CD4-positive, CD25-positive, alpha-beta regulatory T cell (primary cell): ENCODE results near the gene SPATA20. TPM values are rescaled to one million over a fixed set of nuclear protein-coding genes. Genes with fewer than 3 reads are reported as not detected.
A peak's percentile ranks its signal among the peaks of the same experiment; 100 is the strongest.

Source experiments
- ATAC-seq, 2 donors: fragments of 150-1000 bp; cut with Tn5 transposase; one replicate each; pipeline ENCODE4 v1.10.0; 2021; ENCODE audit warnings: low read depth in 2 of 2, moderate number of reproducible peaks in 2 of 2, moderate library complexity in 1 of 2
- DNase-seq, 3 donors: peaks; one replicate each; pipeline versions ENCODE4 v3.0.0 to v3.0.0-alpha.2; 2012 to 2022; ENCODE audit warnings: mixed read lengths in 1 of 3
- H3K27ac ChIP-seq: one replicate; pipeline ENCODE4 v1.7.0; 2013; ENCODE audit warnings: mild to moderate bottlenecking, low read length; ENCODE audit not compliant: insufficient read depth, poor library complexity, severe bottlenecking
- H3K27me3 ChIP-seq: one replicate; pipeline ENCODE4 v1.7.0; 2013; ENCODE audit warnings: low read length; ENCODE audit not compliant: control insufficient read depth, insufficient read depth
- H3K36me3 ChIP-seq: one replicate; pipeline ENCODE4 v1.7.0; 2013; ENCODE audit warnings: mild to moderate bottlenecking, low read length, moderate library complexity; ENCODE audit not compliant: control insufficient read depth, insufficient read depth
- H3K4me1 ChIP-seq: 2 replicates; pipeline ENCODE4 v1.7.0; 2013; ENCODE audit warnings: mild to moderate bottlenecking, low read length; ENCODE audit not compliant: insufficient read depth, control insufficient read depth, poor library complexity, severe bottlenecking
- H3K4me3 ChIP-seq: one replicate; pipeline ENCODE4 v1.7.0; 2013; ENCODE audit warnings: low read depth, mild to moderate bottlenecking, low read length, moderate library complexity
- H3K9me3 ChIP-seq, 2 experiments: 1 replicate in 1 of 2; 2 replicates in 1 of 2; pipeline ENCODE4 v1.7.0; 2013; ENCODE audit warnings: low read length in 2 of 2, mild to moderate bottlenecking in 1 of 2, moderate library complexity in 1 of 2; ENCODE audit not compliant: control insufficient read depth in 2 of 2
- H3K27ac Mint-ChIP-seq, 3 donors: one replicate each; pipeline ENCODE4 v1.8.0; 2020 to 2022; ENCODE audit warnings: mild to moderate bottlenecking in 3 of 3, mixed read lengths in 3 of 3, moderate library complexity in 2 of 3
- H3K27me3 Mint-ChIP-seq: one replicate; pipeline ENCODE4 v1.8.0; 2022; ENCODE audit warnings: mild to moderate bottlenecking, mixed read lengths
- H3K36me3 Mint-ChIP-seq: one replicate; pipeline ENCODE4 v1.8.0; 2020; ENCODE audit warnings: mixed read lengths
- H3K4me1 Mint-ChIP-seq, 4 donors: one replicate each; pipeline ENCODE4 v1.8.0; 2020 to 2022; ENCODE audit warnings: mixed read lengths in 4 of 4, mild to moderate bottlenecking in 1 of 4
- H3K4me3 Mint-ChIP-seq, 4 donors: one replicate each; pipeline ENCODE4 v1.8.0; 2020 to 2022; ENCODE audit warnings: mild to moderate bottlenecking in 4 of 4, mixed read lengths in 4 of 4, moderate library complexity in 3 of 4
- H3K9me3 Mint-ChIP-seq, 7 donors: one replicate each; pipeline ENCODE4 v1.8.0; 2020 to 2022; ENCODE audit warnings: mixed read lengths in 7 of 7, mild to moderate bottlenecking in 3 of 7, moderate library complexity in 2 of 7
- polyA plus RNA-seq, 4 donors: library from polyadenylated mRNA; unstranded; fragments of 300-500 nt; fragmentation: Illumina TruSeq; gene quantifications; one replicate each; pipeline ENCODE4 v1.2.3, GENCODE V29; 2021
- total RNA-seq: library from RNA; stranded (reverse); gene quantifications from one replicate; pipeline ENCODE4 v1.2.3, GENCODE V29; 2022

SPATA20 gene
- total and polyA plus RNA-seq, 5 donors from 2014 or later: 5.8 to 26.8 (median 6.7) TPM

DNA sequence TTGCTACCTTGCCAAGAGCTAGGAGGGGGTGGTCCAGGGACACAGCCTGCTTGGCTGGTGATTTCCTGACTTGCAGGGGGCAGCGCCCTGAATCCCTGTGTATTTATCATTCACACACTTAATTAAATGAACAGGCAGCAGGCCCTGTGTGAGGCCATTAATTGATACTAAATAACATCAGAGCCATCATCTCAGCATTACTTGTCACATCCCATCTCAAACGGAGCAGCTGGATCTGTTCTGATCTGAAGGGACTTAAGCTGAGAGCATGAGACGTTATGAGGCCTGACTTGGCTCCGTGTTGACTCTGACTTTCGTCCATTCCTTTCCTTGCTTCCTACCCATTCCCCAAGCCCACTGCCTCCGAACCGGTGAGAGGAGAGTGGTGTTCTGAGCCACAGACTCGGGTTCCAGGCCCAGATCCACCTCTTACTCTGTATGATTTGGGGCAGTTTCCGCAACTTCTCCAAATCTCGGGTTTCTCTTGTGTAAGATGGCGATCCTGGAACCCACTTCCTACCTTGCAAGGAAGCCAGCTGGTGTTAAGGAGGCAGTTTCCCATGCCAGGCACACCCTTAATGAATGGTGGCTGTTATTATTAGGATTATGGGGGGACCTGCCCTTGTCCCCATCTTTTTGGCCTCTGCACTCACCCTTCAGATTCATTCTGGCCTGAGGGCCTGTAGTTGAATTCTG is 47.3 kb downstream of the SPATA20 start:
- H3K9me3 Mint-ChIP-seq: no peaks in the 10 kb centered on the region
- no peaks in the 10 kb centered on the region for H3K27me3 ChIP-seq
- no peaks in the 10 kb centered on the region for H3K9me3 ChIP-seq
- no peaks in the 10 kb centered on the region for H3K36me3 Mint-ChIP-seq
- DNase-seq (no peak), ATAC-seq (no peak)
- no peaks in the 10 kb centered on the region for H3K4me1 ChIP-seq
- no peak overlapping the region for H3K4me3 Mint-ChIP-seq
- no peaks in the 10 kb centered on the region for H3K36me3 ChIP-seq
- H3K27me3 Mint-ChIP-seq: no peaks in the 10 kb centered on the region
- no peaks in the 10 kb centered on the region for H3K4me1 Mint-ChIP-seq
- no peak overlapping the region for H3K4me3 ChIP-seq
- no peak overlapping the region for H3K27ac Mint-ChIP-seq
- H3K27ac ChIP-seq: no peak overlapping the region

DNA sequence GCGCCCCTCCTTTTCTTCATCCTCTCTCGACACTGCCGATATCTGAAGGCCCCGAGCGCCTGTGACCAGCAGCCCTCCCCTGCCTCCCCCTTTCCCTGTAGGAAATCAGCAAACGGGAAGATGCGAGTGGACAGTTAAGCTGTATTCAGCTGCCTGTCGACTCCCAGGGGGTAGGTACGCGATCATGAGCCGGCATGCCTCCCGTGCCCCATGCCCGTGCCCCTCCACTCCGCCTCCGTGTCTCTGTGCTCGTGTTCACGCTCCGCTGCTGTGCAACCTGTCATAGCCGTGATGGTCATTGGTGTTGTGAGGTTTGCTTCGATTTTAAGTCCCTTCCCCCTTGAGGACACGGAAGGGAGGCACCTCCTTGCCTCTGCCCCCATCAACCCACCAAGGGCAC is 47.9 kb downstream of the SPATA20 start:
- no peak for ATAC-seq
- Mint-ChIP-seq H3K4me1 (no peaks in the 10 kb centered on the region), H3K27me3 (no peaks in the 10 kb centered on the region), H3K36me3 (no peaks in the 10 kb centered on the region), H3K27ac (no peak overlapping the region), H3K9me3 (no peaks in the 10 kb centered on the region), H3K4me3 (no peak overlapping the region)
- Histone ChIP-seq H3K4me3 (no peak overlapping the region), H3K9me3 (no peaks in the 10 kb centered on the region), H3K27ac (no peak overlapping the region), H3K4me1 (no peaks in the 10 kb centered on the region), H3K27me3 (no peaks in the 10 kb centered on the region), H3K36me3 (no peaks in the 10 kb centered on the region)
- DNase-seq: no peak

DNA sequence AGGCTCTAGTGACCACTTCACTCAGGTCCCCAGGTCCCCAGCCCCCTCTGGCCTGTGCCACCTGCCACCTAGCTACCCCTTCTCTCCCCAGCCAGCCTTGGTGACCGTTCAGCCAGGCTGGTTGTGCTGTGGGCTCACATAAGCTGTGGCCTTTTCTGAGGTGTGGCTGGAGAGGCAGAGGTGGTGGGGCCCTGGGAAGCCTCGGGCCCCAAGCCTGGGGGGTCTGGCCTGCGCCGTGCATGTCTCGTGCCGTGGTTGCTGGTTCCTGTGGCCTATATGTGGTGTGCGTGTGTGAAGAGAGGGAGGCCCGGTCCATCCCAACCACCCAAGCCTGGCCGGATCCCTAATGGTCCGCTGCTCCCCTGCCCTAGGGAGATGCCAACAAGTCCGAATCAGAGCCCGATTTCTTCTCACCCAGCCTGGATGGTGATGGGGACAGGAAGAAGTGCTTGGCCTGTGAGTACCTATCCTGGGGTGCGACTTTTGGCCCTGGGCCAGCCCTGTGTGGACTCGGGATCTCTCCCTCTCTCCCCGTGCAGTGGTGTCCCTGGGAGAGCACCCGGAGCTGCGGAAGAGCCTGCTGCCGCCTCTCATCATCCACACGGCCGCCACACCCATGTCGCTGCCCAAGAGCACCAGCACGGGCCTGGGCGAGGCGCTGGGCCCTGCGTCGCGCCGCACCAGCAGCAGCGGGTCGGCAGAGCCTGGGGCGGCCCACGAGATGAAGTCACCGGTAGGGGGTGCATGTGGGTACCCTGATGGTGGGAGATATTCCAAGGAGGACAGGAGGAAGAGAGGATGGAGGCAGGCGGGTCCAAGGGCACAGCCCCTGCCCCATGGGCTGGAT is 49.4 kb downstream of the SPATA20 start:
- Mint-ChIP-seq H3K36me3 (no peaks in the 10 kb centered on the region), H3K4me3 (no peak overlapping the region), H3K4me1 (no peaks in the 10 kb centered on the region), H3K9me3 (no peaks in the 10 kb centered on the region), H3K27me3 (no peaks in the 10 kb centered on the region), H3K27ac (no peak overlapping the region)
- ATAC-seq (no peak), DNase-seq (no peak)
- Histone ChIP-seq H3K4me3 (no peak overlapping the region), H3K27ac (no peak overlapping the region), H3K27me3 (no peaks in the 10 kb centered on the region), H3K36me3 (no peaks in the 10 kb centered on the region), H3K9me3 (no peaks in the 10 kb centered on the region), H3K4me1 (no peaks in the 10 kb centered on the region)

DNA sequence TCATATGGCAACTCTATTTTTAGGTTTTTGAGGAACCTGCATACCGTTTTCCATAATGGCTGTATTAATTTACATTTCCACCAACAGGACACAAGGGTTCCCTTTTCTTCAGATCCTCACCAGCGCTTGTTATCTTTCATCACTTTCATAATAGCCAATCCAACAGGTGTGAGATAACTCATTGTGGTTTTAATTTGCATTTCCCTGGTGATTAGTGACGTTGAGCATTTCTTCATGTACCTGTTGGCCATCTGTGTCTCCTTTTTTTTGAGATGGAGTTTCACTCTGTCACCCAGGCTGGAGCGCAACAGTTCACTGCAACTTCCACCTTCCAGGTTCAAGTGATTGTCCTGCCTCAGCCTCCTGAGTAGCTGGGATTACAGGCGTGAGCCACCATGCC is 51.5 kb downstream of the SPATA20 start:
- DNase-seq (no peak), ATAC-seq (no peak)
- no peaks in the 10 kb centered on the region for H3K36me3 ChIP-seq
- no peaks in the 10 kb centered on the region for H3K9me3 ChIP-seq
- Mint-ChIP-seq H3K4me3 (no peak overlapping the region), H3K9me3 (no peaks in the 10 kb centered on the region), H3K36me3 (no peaks in the 10 kb centered on the region), H3K27me3 (no peaks in the 10 kb centered on the region), H3K27ac (peak overlapping the region in 1 of 3 donors; percentile 46), H3K4me1 (no peaks in the 10 kb centered on the region)
- H3K27me3 ChIP-seq: no peaks in the 10 kb centered on the region
- H3K4me1 ChIP-seq: no peaks in the 10 kb centered on the region
- no peak overlapping the region for H3K4me3 ChIP-seq
- H3K27ac ChIP-seq: no peak overlapping the region

DNA sequence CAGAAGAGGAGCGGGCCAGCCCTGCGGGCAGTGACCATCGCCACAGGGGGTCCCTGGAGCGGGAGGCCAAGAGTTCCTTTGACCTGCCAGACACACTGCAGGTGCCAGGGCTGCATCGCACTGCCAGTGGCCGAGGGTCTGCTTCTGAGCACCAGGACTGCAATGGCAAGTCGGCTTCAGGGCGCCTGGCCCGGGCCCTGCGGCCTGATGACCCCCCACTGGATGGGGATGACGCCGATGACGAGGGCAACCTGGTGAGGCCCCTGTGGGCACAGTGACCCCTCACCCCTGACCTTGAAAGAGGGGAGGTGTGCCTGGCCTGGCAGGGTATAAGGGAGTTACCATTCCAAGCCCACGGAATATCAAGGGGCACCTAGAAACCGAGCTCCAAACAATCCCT is 52.6 kb downstream of the SPATA20 start:
- DNase-seq: no peak
- no peak overlapping the region for H3K27ac ChIP-seq
- no peak overlapping the region for H3K4me3 ChIP-seq
- no peak overlapping the region for H3K27ac Mint-ChIP-seq
- H3K9me3 Mint-ChIP-seq: no peaks in the 10 kb centered on the region
- no peak for ATAC-seq
- H3K4me1 Mint-ChIP-seq: no peaks in the 10 kb centered on the region
- H3K36me3 Mint-ChIP-seq: no peaks in the 10 kb centered on the region
- no peaks in the 10 kb centered on the region for H3K9me3 ChIP-seq
- no peak overlapping the region for H3K4me3 Mint-ChIP-seq
- no peaks in the 10 kb centered on the region for H3K36me3 ChIP-seq
- H3K4me1 ChIP-seq: no peaks in the 10 kb centered on the region
- no peaks in the 10 kb centered on the region for H3K27me3 ChIP-seq
- H3K27me3 Mint-ChIP-seq: no peaks in the 10 kb centered on the region

DNA sequence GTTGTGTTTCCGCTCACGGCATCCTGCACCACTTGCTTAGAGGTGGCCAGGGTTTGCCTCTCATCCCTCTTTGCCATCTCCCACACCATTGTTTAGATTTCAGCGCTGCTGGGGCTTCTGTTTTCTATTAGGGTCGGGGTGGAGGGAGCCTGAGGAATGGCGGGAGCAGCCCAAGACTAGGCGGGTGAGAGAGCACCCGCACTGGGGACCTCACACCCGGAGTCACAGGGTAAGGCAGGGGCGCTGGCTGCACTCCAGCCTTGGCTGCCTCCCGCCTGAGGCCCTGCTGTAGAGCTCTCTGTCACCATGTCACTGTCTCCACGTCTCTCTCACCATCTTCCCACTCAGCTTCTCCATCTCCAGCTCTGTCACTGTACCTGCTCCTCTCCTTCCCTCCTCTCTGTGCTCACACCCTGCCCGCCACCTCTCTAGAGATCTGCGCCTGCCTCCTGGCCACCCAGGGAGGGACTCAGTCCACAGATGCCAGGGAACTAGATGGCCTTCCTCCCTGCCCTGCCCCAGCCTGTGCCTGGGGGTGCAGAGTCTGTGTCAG is 54.9 kb downstream of the SPATA20 start:
- Mint-ChIP-seq H3K4me1 (no peaks in the 10 kb centered on the region), H3K9me3 (no peaks in the 10 kb centered on the region), H3K4me3 (no peak overlapping the region), H3K36me3 (no peaks in the 10 kb centered on the region), H3K27ac (peak overlapping the region in 1 of 3 donors; percentile 13), H3K27me3 (peaks cover 4% of the 10 kb centered on the region)
- Histone ChIP-seq H3K36me3 (no peaks in the 10 kb centered on the region), H3K9me3 (no peaks in the 10 kb centered on the region), H3K4me1 (no peaks in the 10 kb centered on the region), H3K27me3 (no peaks in the 10 kb centered on the region), H3K27ac (no peak overlapping the region), H3K4me3 (no peak overlapping the region)
- DNase-seq (no peak), ATAC-seq (no peak)

DNA sequence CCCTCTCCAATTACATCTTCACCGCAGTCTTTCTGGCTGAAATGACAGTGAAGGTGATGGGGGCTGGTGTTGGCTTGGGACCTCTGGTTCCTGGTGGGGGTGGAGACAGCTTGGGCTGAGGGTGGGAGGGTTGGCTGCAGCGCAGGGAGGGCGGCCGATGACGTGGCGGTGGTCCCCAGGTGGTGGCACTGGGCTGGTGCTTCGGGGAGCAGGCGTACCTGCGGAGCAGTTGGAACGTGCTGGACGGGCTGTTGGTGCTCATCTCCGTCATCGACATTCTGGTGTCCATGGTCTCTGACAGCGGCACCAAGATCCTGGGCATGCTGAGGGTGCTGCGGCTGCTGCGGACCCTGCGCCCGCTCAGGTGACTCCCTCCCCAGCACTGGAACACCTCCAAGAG is 55.9 kb downstream of the SPATA20 start:
- H3K9me3 ChIP-seq: no peaks in the 10 kb centered on the region
- H3K4me1 ChIP-seq: no peaks in the 10 kb centered on the region
- ATAC-seq (no peak), DNase-seq (no peak)
- no peak overlapping the region for H3K4me3 ChIP-seq
- no peaks in the 10 kb centered on the region for H3K36me3 Mint-ChIP-seq
- H3K27me3 ChIP-seq: no peaks in the 10 kb centered on the region
- H3K4me3 Mint-ChIP-seq: no peak overlapping the region
- no peak overlapping the region for H3K27ac Mint-ChIP-seq
- H3K4me1 Mint-ChIP-seq: no peaks in the 10 kb centered on the region
- H3K27ac ChIP-seq: no peak overlapping the region
- H3K9me3 Mint-ChIP-seq: no peaks in the 10 kb centered on the region
- peaks cover 4% of the 10 kb centered on the region for H3K27me3 Mint-ChIP-seq
- H3K36me3 ChIP-seq: no peaks in the 10 kb centered on the region
